Neural cell (in vitro differentiated cells): ENCODE measurements around the gene MRNIP. TPM values are rescaled to one million over a fixed set of nuclear protein-coding genes. Genes with fewer than 3 reads are reported as not detected.

Source experiments
- H2AFZ ChIP-seq: fragments of 200-600, 300-800 bp; sonication (generic), shearing (Covaris generic); 2 replicates; pipeline ENCODE4 v1.6.0; 2014; ENCODE audit warnings: low read depth, mild to moderate bottlenecking, antibody characterized with exemption, low read length, moderate library complexity
- H3F3A ChIP-seq: fragments of 200-600 bp; shearing (Covaris generic); 2 replicates; pipeline ENCODE4 v1.6.1; 2016; ENCODE audit warnings: mild to moderate bottlenecking, moderate library complexity, mixed read lengths, antibody characterized with exemption, low read length; ENCODE audit not compliant: insufficient read depth, poor library complexity, severe bottlenecking
- H3K27ac ChIP-seq: fragments of 200-600, 300-800 bp; sonication (generic), shearing (Covaris generic); 2 replicates; pipeline ENCODE4 v1.5.1; 2014; ENCODE audit warnings: mild to moderate bottlenecking, low read length, moderate library complexity
- H3K27me3 ChIP-seq: fragments of 300-800, 200-600 bp; sonication (generic), shearing (Covaris generic); 2 replicates; pipeline ENCODE4 v1.6.0; 2014; ENCODE audit warnings: mild to moderate bottlenecking, low read depth, low read length, moderate library complexity; ENCODE audit not compliant: insufficient read depth
- H3K36me3 ChIP-seq: fragments of 300-800, 200-600 bp; sonication (generic), shearing (Covaris generic); 2 replicates; pipeline ENCODE4 v1.5.1; 2014; ENCODE audit warnings: mild to moderate bottlenecking, antibody characterized with exemption, low read length, moderate library complexity; ENCODE audit not compliant: insufficient read depth
- H3K4me2 ChIP-seq: fragments of 300-800, 200-600 bp; sonication (generic), shearing (Covaris generic); 2 replicates; pipeline ENCODE4 v1.6.0; 2014; ENCODE audit warnings: mild to moderate bottlenecking, low read length
- H3K4me3 ChIP-seq: fragments of 300-800, 200-600 bp; sonication (generic), shearing (Covaris generic); 2 replicates; pipeline ENCODE4 v1.5.1; 2014; ENCODE audit warnings: mild to moderate bottlenecking, low read length, moderate library complexity
- H3K79me2 ChIP-seq: fragments of 200-600 bp; shearing (Covaris generic); replicated peaks from 2 replicates; pipeline ENCODE4 v1.6.0; 2014; ENCODE audit warnings: mild to moderate bottlenecking, low read length, moderate library complexity; ENCODE audit not compliant: insufficient read depth
- H3K9ac ChIP-seq: fragments of 300-800, 200-600 bp; sonication (generic), shearing (Covaris generic); 2 replicates; pipeline ENCODE4 v1.6.1; 2016; ENCODE audit warnings: mild to moderate bottlenecking, low read length, mixed read lengths
- H3K9me2 ChIP-seq: fragments of 200-600 bp; shearing (Covaris generic); 2 replicates; pipeline ENCODE4 v1.6.1; 2016; ENCODE audit warnings: mild to moderate bottlenecking, low read length, mixed read lengths; ENCODE audit not compliant: insufficient read depth
- H3K9me3 ChIP-seq: fragments of 200-600, 300-800 bp; sonication (generic), shearing (Covaris generic); 2 replicates; pipeline ENCODE4 v1.6.1; 2016; ENCODE audit warnings: mild to moderate bottlenecking, mixed run types, low read length, moderate library complexity, mixed read lengths
- H4K20me1 ChIP-seq: fragments of 200-600 bp; shearing (Covaris generic); 2 replicates; pipeline ENCODE4 v1.6.1; 2016; ENCODE audit warnings: mild to moderate bottlenecking, mixed run types; ENCODE audit not compliant: insufficient read depth
- EP300 ChIP-seq: fragments of 450-650 bp; conservative IDR thresholded peaks from 2 replicates; pipeline ENCODE4 v1.6.1; 2014; ENCODE audit warnings: antibody characterized with exemption, mild to moderate bottlenecking, moderate library complexity; ENCODE audit not compliant: poor library complexity, severe bottlenecking
- EZH2 ChIP-seq: fragments of 200-600, 300-800 bp; shearing (Covaris generic), sonication (generic); IDR thresholded peaks from 2 replicates; pipeline ENCODE4 v1.6.1; 2014; ENCODE audit warnings: antibody characterized with exemption, low read length, borderline replicate concordance, mild to moderate bottlenecking; ENCODE audit not compliant: insufficient read depth, poor library complexity, severe bottlenecking
- MXI1 ChIP-seq: fragments of 450-650 bp; conservative IDR thresholded peaks from 2 replicates; pipeline ENCODE4 v1.6.1; 2014; ENCODE audit warnings: antibody characterized with exemption, mild to moderate bottlenecking; ENCODE audit not compliant: poor library complexity, severe bottlenecking
- POLR2AphosphoS5 ChIP-seq: IDR thresholded peaks from 2 replicates; pipeline ENCODE4 v1.6.1; 2012
- RAD21 ChIP-seq: fragments of 450-650 bp; conservative IDR thresholded peaks from 2 replicates; pipeline ENCODE4 v1.6.1; 2014; ENCODE audit warnings: antibody characterized with exemption, mild to moderate bottlenecking, moderate library complexity
- SMC3 ChIP-seq: fragments of 450-650 bp; conservative IDR thresholded peaks from 2 replicates; pipeline ENCODE4 v1.6.1; 2014; ENCODE audit warnings: antibody characterized with exemption, mild to moderate bottlenecking, moderate library complexity; ENCODE audit not compliant: poor library complexity
- TAF1 ChIP-seq: IDR thresholded peaks from 2 replicates; pipeline ENCODE4 v1.6.1; 2012; ENCODE audit warnings: low read depth
- polyA plus RNA-seq: library from polyadenylated mRNA; depleted of rRNA; stranded (reverse); fragments of >200 nt; gene quantifications from 2 replicates; pipeline ENCODE4 v1.2.3, GENCODE V29; 2014
- TF ChIP-seq, protein P1 (sequence below): IDR thresholded peaks from 2 replicates; pipeline ENCODE4 v1.6.1; 2012; ENCODE audit warnings: borderline replicate concordance
- TF ChIP-seq, protein P2 (sequence below): fragments of 450-650 bp; IDR thresholded peaks from 2 replicates; pipeline ENCODE4 v1.5.1; 2014; ENCODE audit warnings: antibody characterized with exemption, mild to moderate bottlenecking, moderate library complexity; ENCODE audit not compliant: poor library complexity, severe bottlenecking

MRNIP gene
- polyA plus RNA-seq, 1 donor from 2014 or later, result 121 TPM

DNA sequence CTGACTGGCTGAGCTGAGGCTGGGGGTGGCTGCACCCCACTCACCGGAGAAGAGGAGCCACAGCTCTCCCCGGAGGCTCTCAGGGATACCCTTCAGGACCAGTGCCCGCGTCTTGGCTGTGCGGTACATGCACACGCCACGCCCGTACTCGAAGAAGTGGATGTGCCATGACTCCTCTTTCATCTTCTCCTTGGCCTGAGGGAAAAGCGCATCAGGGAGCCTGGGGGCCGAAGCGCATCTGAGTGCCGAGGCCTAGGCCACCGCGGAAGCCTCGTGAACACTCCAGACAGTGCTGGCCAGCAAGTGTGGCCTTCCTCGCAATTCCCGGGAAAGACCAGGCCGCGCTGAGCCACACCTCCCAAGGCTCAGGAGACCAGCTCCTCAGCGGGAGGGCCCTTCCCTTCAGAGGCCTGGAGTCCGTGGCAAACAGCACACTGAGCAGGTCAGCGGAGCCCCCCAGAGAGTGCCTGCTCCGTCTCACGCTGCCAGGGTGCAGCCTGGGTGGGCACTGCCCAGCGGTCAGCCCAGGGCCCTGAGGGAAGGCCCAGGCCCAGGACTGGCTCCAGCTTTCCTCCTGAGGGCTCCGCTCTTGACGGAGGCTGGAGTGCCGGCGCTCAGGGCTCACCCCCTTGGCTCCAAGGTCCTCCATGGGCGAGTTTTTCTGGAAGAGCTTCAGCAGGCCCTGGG lies 20.5 kb upstream of the MRNIP start:
- Histone ChIP-seq H4K20me1 (no peaks in the 10 kb centered on the region), H3K9me2 (no peaks in the 10 kb centered on the region), H3K27ac (no peak overlapping the region), H3F3A (no peaks in the 10 kb centered on the region), H3K9me3 (no peaks in the 10 kb centered on the region), H3K27me3 (no peaks in the 10 kb centered on the region), H3K79me2 (no peaks in the 10 kb centered on the region), H3K4me3 (no peak overlapping the region), H2AFZ (no peak overlapping the region), H3K4me2 (no peak overlapping the region), H3K36me3 (peaks cover 7% of the 10 kb centered on the region), H3K9ac (no peak overlapping the region)
- TF ChIP-seq SMC3 (no peak), EZH2 (no peak), EP300 (no peak), TAF1 (no peak), POLR2AphosphoS5 (no peak), MXI1 (no peak)
- TF ChIP-seq, protein P1, sequence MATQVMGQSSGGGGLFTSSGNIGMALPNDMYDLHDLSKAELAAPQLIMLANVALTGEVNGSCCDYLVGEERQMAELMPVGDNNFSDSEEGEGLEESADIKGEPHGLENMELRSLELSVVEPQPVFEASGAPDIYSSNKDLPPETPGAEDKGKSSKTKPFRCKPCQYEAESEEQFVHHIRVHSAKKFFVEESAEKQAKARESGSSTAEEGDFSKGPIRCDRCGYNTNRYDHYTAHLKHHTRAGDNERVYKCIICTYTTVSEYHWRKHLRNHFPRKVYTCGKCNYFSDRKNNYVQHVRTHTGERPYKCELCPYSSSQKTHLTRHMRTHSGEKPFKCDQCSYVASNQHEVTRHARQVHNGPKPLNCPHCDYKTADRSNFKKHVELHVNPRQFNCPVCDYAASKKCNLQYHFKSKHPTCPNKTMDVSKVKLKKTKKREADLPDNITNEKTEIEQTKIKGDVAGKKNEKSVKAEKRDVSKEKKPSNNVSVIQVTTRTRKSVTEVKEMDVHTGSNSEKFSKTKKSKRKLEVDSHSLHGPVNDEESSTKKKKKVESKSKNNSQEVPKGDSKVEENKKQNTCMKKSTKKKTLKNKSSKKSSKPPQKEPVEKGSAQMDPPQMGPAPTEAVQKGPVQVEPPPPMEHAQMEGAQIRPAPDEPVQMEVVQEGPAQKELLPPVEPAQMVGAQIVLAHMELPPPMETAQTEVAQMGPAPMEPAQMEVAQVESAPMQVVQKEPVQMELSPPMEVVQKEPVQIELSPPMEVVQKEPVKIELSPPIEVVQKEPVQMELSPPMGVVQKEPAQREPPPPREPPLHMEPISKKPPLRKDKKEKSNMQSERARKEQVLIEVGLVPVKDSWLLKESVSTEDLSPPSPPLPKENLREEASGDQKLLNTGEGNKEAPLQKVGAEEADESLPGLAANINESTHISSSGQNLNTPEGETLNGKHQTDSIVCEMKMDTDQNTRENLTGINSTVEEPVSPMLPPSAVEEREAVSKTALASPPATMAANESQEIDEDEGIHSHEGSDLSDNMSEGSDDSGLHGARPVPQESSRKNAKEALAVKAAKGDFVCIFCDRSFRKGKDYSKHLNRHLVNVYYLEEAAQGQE, result no peak
- TF ChIP-seq, protein P2, sequence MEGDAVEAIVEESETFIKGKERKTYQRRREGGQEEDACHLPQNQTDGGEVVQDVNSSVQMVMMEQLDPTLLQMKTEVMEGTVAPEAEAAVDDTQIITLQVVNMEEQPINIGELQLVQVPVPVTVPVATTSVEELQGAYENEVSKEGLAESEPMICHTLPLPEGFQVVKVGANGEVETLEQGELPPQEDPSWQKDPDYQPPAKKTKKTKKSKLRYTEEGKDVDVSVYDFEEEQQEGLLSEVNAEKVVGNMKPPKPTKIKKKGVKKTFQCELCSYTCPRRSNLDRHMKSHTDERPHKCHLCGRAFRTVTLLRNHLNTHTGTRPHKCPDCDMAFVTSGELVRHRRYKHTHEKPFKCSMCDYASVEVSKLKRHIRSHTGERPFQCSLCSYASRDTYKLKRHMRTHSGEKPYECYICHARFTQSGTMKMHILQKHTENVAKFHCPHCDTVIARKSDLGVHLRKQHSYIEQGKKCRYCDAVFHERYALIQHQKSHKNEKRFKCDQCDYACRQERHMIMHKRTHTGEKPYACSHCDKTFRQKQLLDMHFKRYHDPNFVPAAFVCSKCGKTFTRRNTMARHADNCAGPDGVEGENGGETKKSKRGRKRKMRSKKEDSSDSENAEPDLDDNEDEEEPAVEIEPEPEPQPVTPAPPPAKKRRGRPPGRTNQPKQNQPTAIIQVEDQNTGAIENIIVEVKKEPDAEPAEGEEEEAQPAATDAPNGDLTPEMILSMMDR, result no peak

DNA sequence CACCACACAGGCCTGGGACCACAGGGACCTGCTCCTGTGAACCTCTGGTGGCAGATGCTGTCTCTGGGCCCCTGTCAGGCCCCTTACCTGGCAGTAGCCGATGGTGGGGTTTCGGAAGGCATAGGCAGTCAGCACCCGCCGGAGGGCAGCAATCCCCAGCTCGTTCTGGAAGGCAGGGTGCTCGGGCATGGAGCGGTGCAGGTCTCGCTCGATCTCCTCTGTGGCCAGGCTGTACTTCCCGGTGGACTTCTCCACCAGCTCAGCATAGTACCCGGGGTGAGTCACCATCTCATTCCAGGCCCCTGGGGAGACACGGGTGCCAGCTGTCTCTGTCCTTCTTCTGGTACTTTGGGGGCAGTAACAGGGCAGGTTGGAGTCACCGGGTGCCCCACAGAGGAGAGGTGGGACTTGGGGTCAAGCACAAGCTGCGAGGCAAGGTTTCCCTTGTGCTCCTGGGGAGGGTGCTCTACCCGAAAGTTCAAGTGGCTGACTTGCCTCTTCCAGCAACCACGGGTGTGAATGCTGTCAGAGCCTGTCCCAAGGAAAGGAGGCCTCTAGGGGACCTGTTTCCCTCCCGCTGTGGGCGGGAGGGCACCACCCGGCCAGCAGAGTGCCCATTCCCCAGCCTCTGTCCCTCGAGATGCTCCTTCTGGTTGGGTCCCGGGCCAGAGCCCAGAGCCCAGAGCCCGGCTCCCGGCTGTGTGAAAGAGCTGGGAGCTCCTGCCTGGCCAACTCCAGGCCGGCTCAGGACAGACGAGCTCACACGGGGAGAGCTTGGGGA lies 19.8 kb upstream of the MRNIP start:
- no peaks in the 10 kb centered on the region for H3K27me3 ChIP-seq
- H3K9ac ChIP-seq, result no peak overlapping the region
- no peak overlapping the region for H2AFZ ChIP-seq
- H3K4me2 ChIP-seq, result no peak overlapping the region
- no peak overlapping the region for H3K27ac ChIP-seq
- no peak overlapping the region for H3K4me3 ChIP-seq
- H4K20me1 ChIP-seq, result no peaks in the 10 kb centered on the region
- TF ChIP-seq SMC3 (no peak), RAD21 (no peak)
- H3F3A ChIP-seq, result no peaks in the 10 kb centered on the region
- no peaks in the 10 kb centered on the region for H3K9me3 ChIP-seq
- no peaks in the 10 kb centered on the region for H3K9me2 ChIP-seq
- no peaks in the 10 kb centered on the region for H3K79me2 ChIP-seq
- peaks cover under 1% of the 10 kb centered on the region for H3K36me3 ChIP-seq
